Stomach (tissue), 9 donors: Measurements from ENCODE around the gene RHBDF1. TPM values are rescaled to one million over a fixed set of nuclear protein-coding genes. Genes with fewer than 3 reads are reported as not detected.
A peak's percentile ranks its signal among the peaks of the same experiment; 100 is the strongest.

Source experiments
- DNase-seq, 2 donors: peaks; one replicate each; pipeline versions ENCODE4 v3.0.0 to v3.0.0-alpha.2; 2013 to 2019
- H3K27ac ChIP-seq, 5 donors: fragments of 200-600 bp in 4 of 5; sonication (generic) in 4 of 5; one replicate each; pipeline ENCODE4 v1.5.1; 2013 to 2019; ENCODE audit warnings: mild to moderate bottlenecking in 1 of 5, moderate library complexity in 1 of 5
- H3K27me3 ChIP-seq, 3 donors: fragments of 200-600 bp; sonication (generic); one replicate each; pipeline ENCODE4 v1.5.1; 2017 to 2019; ENCODE audit warnings: mixed run types in 1 of 3
- H3K36me3 ChIP-seq, 4 donors: fragments of 200-600 bp; sonication (generic); 1 replicate in 3 of 4; 2 replicates in 1 of 4; pipeline ENCODE4 v1.5.1; 2016 to 2019
- H3K4me1 ChIP-seq, 4 donors: fragments of 200-600 bp; sonication (generic); one replicate each; pipeline ENCODE4 v1.5.1; 2016 to 2019
- H3K4me3 ChIP-seq, 4 donors: fragments of 200-600 bp; sonication (generic) in 3 of 4; one replicate each; pipeline ENCODE4 v1.5.1; 2016 to 2019; ENCODE audit warnings: mild to moderate bottlenecking in 1 of 4
- H3K9me3 ChIP-seq, 4 donors: fragments of 200-600 bp; sonication (generic); one replicate each; pipeline ENCODE4 v1.5.1; 2016 to 2019
- CTCF ChIP-seq, 7 experiments: fragments of 450-650 bp in 4 of 7; fragments of 200-600 bp in 3 of 7; sonication (generic) in 3 of 7; IDR thresholded peaks; one replicate each; pipeline ENCODE4 v1.5.1; 2016 to 2019; ENCODE audit warnings: antibody characterized with exemption in 7 of 7, control low read depth in 2 of 7, mild to moderate bottlenecking in 1 of 7
- EP300 ChIP-seq: sonication (generic); formaldehyde crosslinking; IDR thresholded peaks from one replicate; pipeline ENCODE4 v1.6.1; 2017; ENCODE audit warnings: antibody characterized with exemption
- POLR2A ChIP-seq, 4 donors: fragments of 450-650 bp; IDR thresholded peaks; one replicate each; pipeline ENCODE4 v1.6.1; 2016; ENCODE audit warnings: antibody characterized with exemption in 4 of 4, control low read depth in 2 of 4, mild to moderate bottlenecking in 1 of 4, moderate library complexity in 1 of 4
- POLR2AphosphoS5 ChIP-seq, 3 donors: sonication (generic); formaldehyde crosslinking; IDR thresholded peaks; one replicate each; pipeline ENCODE4 v1.6.1; 2016; ENCODE audit warnings: antibody characterized with exemption in 3 of 3
- WGBS, 5 donors: extraction: QIAGEN DNeasy Blood & Tissue Kit in 3 of 5; methylation state at CpG; one replicate each; pipeline versions ENCODE4 v1.1.5 to v1.1.7; 2013 to 2018; 5-methylcytosine and 5-hydroxymethylcytosine counted together
- intact Hi-C: fragments of 100-400 bp; cut with DNase I; formaldehyde crosslinking; loops from one replicate; pipeline ENCODE4 v1.15.1; 2023; ENCODE audit warnings: low total_unique reads
- polyA plus RNA-seq, 3 donors: library from polyadenylated mRNA; stranded (reverse); fragments of 200-250 nt; gene quantifications; one replicate each; pipeline ENCODE4 v1.2.3, GENCODE V29; 2013
- total RNA-seq, 5 donors: library from RNA; depleted of rRNA; stranded (reverse); fragments of >200 nt; gene quantifications; one replicate each; pipeline versions ENCODE4 v1.1.0 to v1.2.3, GENCODE V29; 2014 to 2016
- donor health status: healthy with polysubstance abuse.
- donor health status: Bipolar disorder and iron deficiency.
- donor health status: healthy.

Gene RHBDF1
- total and polyA plus RNA-seq, 8 donors = 10.2 to 185 (median 28.9) TPM

GRCh38 chr16:67884-68789 is 4.3 kb downstream of the RHBDF1 start:
- peak in 1 of 2 donors; percentile 72 for DNase-seq
- 75 to 87% (median 81%) methylated on average over 23 to 27 of the region's 27 CpGs for WGBS, 5 donors
- Histone ChIP-seq H3K4me1 (peaks cover 25 to 71% (median 57%) of the 10 kb centered on the region in 4 donors), H3K36me3 (peaks cover 15 to 20% (median 17%) of the 10 kb centered on the region in 4 donors), H3K27me3 (peaks cover 0 to 22% (median 0%) of the 10 kb centered on the region in 3 donors), H3K27ac (peak overlapping the region in 1 of 5 donors; percentile 34), H3K4me3 (no peak overlapping the region), H3K9me3 (no peaks in the 10 kb centered on the region)
- TF ChIP-seq POLR2A (IDR thresholded peaks at IDR 0.05) = no peak
- TF ChIP-seq POLR2AphosphoS5 (IDR thresholded peaks at IDR 0.05) = no peak
- no peak for TF ChIP-seq CTCF (IDR thresholded peaks at IDR 0.05)
- no peak for TF ChIP-seq EP300
- intact Hi-C loops = loop anchor here (2.0 kb wide), 1 partner anchor 29 kb away; no protein-coding TSS in a partner anchor

DNA sequence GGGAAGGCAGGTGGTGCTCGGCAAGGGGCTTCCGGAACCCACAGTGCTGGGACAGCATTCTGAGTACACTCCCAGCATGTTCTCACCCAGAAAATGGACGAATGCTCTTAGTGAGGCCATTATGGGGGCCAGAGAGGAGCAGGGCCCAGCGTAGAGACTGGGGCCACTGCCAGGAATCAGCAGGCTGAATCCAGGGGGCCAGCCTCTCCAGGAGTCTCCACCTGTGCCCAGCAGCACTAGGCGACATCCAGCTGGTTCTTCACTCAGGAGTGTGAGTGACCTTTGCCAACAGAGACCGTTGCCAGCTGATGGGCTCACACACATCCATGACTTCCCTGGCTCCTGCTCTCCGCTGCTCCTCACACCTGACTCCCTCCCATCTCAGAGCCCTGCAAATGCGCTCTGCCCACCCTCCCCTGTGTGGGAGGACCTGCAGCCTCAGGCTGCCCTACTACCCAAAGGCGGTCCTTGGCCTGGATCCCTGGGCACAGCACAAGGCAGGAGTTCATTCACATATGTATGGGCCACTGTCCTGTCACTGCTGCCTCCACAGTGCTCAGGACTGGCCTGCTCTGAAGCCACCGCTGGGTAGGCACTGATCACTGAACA is 5.1 kb downstream of the RHBDF1 start:
- Histone ChIP-seq H3K4me1 (peaks cover 25 to 64% (median 50%) of the 10 kb centered on the region in 4 donors), H3K36me3 (peaks cover 22 to 28% (median 26%) of the 10 kb centered on the region in 4 donors), H3K9me3 (no peaks in the 10 kb centered on the region), H3K4me3 (no peak overlapping the region), H3K27ac (peak overlapping the region in 1 of 5 donors; percentile 34), H3K27me3 (peaks cover 0 to 15% (median 0%) of the 10 kb centered on the region in 3 donors)
- no peak for TF ChIP-seq POLR2AphosphoS5 (IDR thresholded peaks at IDR 0.05)
- no peak for TF ChIP-seq EP300
- no peak for TF ChIP-seq POLR2A (IDR thresholded peaks at IDR 0.05)
- TF ChIP-seq CTCF (IDR thresholded peaks at IDR 0.05) = no peak
- intact Hi-C loops = no loop called here
- WGBS, 5 donors = 78 to 87% (median 84%) methylated on average over 7 to 10 of the region's 10 CpGs
- DNase-seq = peak in 1 of 2 donors; percentile 46

- WGBS, 5 donors = 69 to 100% (median 82%) methylated on average over 3 to 13 of the region's 13 CpGs
- Histone ChIP-seq H3K4me1 (peaks cover 25 to 63% (median 47%) of the 10 kb centered on the region in 4 donors), H3K36me3 (peaks cover 29 to 35% (median 33%) of the 10 kb centered on the region in 4 donors), H3K9me3 (no peaks in the 10 kb centered on the region), H3K27ac (peak overlapping the region in 1 of 5 donors; percentile 34), H3K27me3 (peaks cover 0 to 8% (median 0%) of the 10 kb centered on the region in 3 donors), H3K4me3 (no peak overlapping the region)
- intact Hi-C loops = no loop called here
- DNase-seq = no peak
- TF ChIP-seq EP300 (no peak), CTCF (IDR thresholded peaks at IDR 0.05) (no peak), POLR2AphosphoS5 (IDR thresholded peaks at IDR 0.05) (no peak), POLR2A (IDR thresholded peaks at IDR 0.05) (no peak)
Observed at GRCh38 chr16:66309-67182, 5.9 kb downstream of the RHBDF1 start.
